ENCODE measurements around the gene ANKRD10.

Gene ANKRD10

DNA sequence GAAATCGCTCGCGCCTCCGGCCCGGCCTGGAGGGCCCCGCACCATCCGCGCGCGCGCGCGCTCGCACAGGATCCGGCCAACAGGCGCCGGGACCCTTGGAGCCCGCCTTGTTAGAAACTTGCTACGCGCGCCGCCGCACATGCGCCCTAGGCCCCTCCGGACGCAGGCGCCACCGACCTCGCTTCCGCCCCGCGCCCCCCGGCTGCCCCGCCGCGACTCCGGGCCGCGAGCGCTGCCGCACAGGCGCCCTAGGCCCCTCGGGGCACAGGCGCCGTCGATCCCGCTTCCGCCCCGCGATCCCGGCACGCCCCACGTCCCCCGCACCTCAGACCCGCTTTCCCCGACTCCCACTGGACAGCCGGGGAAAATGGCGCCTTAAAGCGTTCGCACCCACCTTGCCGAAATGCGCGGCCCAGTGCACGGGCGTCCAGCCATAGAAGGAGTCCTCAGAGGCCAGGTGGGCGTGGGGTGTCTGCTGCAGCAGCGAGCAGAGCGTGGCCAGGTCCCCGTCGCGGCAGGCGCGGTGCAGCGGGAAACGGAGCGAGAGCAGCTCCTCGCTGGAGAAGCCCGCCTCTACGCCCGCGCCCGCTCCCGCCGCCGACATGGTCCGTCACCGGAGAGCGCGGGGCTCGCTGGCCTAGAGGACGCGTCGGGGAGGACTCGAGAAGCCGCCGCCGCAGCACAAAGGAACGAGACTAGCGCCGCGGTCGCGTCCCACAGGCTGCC, 375 bp downstream of the ANKRD10 start:
- DNase-seq, result peak; percentile 79

DNA sequence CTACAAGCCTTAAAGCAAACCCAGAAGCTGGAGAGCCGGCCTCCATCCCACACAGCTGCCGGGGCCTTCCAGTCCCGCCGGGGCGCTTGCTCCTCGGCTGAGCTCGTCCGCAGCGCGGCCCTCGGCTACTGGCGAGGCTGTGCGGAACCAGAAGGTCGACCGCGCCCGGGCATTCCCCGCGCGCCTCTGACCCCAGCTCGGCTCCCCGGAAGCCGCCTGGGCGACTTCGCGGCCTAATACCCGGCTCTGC, 863 bp downstream of the ANKRD10 start:
- no peak for DNase-seq

DNA sequence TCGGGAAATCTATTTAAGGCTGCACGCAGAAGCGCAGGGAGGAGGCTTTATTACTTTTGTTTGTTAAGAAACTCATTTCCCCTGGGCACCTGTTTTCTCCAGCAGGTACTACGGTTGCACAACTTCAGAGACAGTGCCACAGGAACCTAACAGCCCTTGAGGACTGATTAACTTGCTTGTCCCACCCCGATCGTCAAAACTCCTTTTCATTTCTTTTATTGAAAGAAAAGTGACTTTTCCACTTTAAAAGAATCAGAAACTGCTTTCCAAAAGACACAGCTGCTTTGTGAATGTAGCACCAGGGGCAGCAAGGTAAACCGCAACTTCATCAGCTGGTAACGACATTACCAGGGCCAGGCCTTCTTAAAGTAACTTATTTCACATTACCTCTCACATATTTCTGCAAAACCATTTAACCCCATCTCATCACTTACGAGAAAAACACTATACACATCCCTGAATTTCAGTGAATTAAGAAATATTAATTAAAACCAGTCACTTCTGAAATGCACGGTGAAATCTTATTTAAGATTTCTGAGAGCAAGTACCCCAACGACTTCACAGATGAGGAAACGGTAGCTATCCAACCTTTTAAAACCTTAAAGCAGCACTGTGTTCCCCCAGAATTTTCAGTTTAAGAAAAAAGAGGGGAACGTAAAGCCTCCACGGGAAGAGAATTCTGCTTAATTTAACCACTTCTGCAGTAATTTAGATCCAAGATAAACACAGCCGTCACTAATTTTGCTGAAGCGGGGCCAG, 1.4 kb downstream of the ANKRD10 start:
- no peak for DNase-seq

DNA sequence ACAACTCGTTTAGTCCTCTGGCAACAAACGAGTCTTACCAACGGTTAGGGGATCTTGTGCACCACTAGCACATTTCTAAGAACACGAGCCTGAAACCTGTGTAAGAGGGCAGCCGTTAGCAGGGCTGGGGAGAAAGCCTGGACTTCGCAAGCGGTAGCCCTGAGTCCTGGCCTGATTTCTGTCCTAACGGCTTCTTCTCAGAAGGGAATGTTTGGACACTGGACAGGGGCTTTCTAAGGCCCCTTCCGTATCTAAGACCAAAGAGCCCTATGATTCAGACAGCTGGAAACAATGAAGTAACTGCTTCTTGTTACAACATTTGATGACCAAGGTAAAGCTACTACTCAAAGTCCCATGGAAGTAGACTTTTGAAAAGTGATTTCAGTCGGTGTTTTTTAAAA, 2.2 kb downstream of the ANKRD10 start:
- no peak for DNase-seq

DNA sequence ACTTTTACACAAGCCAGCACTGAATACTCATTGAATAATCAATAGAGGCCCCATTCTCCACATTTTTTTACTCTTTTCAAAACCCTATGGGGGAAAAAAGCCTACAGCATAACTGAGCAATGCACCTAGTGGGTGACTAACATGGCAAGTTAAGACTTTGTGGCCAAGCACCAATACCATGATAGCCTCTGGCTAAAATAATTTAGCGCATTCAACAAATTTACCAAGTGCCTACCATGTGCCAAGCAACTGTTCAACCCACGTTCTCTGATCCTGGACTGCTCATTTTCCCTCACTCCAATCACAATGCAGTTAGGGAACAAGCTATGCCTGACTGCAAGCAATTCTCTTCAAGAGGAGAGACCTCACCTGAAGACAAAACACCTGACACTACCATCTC, 3.0 kb downstream of the ANKRD10 start:
- no peak for DNase-seq

DNA sequence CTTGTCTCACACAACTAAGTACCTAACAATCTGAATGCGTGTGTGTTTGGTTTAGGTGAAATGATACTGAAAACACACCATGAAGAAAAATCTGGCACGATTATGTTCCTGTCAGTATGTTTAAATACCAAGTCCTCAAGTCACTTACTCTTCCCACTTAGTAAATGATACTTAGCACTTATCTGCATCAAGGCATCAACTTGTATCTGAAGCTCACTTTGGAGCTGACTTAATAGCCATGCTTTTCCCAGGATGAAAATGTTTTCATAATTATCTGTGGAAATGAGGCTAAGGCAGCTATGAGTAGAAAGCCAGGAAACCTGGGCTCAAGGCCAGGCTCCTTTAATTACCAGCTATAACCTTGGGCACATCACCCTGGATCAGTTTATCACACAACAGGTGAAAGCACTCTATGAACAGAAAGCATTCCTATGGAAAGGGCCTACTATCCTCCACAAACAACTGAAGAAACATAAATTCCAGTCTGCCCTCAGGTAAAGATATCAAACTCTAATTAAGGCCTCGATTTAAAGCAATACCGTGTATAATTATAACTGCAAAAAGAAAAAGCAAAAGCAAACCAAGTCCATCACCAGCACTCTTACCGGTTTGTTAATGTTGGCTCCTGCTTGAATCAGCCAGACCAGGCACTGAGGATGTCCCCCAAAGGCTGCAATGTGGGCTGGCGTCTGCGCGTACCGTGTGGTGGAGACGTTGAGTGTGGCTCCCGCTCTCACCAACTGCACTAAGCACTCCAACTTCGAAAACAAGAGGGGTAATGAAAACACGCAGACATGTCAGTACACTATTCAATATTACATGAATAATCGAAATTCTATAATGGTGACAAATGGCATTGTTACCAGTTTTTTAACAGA, 4.6 kb downstream of the ANKRD10 start:
- peak; percentile 38 for DNase-seq

DNA sequence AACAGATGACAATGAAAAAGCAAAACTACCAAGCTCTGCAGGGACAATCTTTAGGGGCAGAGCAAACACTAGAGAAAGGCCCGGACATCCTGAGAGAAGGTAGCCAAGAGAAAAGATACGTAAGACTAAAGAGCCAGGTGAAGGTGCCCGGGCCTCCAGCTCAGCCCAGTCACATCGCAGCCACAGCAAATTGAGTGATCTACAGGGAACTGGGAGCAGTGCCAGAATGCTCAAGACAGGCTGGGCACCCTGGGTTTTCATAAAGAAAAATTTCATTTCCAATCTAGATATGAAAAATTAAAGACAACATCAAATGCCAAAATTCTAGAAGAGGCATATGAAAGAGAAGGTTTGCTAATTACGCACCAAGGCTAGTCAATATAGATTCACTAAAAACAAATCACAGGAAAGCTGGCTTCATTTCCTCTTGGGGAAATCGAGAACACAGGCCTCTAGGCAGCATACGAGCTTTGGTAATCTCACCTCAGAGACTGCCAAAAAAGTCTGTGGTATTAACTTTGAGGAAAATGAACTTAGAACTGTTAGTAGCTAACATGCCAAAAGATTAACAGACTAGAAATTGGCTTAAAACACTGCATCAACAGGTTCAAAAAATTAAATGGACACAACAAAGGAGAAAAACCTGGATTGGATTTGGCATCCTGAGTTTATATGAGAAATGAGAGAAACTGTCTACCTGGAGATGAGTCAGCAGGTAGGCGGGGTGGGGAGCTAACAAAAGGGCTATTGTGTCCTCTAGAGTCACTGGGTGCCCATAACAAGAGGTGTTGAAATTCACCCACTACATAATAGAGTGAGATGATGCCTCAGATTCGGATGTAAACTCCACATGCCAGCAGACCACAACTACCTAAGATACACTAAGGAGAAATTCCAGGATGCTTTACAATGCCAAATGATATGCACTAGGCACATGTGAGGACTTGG, 6.6 kb downstream of the ANKRD10 start:
- DNase-seq, result peak; percentile 73

DNA sequence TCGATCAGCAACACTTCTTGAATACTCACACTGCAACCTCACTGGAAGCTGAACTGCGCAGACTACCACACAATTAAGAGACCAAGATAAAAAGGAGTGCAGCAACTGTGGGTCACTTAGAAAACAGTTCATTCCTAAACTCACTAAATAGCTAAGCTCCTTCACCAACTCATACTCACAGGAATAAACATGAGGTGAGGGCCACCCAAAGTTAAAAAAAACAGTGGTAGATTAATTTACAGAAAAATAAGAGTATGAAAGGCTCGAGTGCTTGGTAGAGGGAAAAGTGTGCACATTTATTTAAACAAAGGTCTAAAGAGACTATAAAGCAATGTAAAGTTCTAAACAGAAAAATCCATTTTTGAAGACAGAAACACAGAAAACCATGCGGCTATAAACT, 7.6 kb downstream of the ANKRD10 start:
- DNase-seq, result no peak

DNA sequence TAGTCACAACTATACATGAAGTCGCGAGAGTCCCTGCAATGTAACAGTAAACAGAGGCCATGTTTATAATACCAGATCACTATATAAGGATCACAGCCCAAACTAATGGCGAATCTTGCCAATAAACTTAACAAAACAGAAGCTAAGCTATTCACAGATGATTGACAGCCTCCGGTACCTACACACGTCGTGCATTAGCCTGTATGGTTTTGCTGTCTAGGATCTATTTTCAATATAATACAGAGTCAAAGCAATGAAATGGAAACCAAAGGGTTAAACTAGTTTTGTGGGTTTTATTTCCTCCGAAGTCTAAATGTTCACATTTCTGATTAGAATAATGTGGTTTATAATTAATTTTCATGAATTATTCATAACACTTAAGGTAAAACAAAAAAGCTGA, 10.1 kb downstream of the ANKRD10 start:
- no peak for DNase-seq

DNA sequence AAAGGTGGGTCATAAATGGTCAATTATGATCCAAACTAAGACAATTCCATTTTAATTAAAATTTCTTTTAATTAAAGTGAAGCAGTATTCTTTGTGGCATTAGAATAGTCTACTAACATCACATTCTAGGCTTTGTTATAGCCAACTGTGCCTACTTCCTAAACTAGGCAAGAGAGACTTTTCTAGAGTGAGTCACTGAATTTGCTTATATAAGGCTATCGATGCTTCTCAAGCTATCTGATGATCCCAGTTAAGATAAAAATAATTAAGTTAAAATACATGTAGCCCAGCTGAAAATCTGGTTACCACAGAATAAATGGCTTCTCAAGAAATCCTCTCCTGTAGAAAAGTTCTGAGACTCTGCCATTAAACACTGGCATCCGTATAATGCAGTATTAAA, 12.5 kb downstream of the ANKRD10 start:
- no peak for DNase-seq

DNA sequence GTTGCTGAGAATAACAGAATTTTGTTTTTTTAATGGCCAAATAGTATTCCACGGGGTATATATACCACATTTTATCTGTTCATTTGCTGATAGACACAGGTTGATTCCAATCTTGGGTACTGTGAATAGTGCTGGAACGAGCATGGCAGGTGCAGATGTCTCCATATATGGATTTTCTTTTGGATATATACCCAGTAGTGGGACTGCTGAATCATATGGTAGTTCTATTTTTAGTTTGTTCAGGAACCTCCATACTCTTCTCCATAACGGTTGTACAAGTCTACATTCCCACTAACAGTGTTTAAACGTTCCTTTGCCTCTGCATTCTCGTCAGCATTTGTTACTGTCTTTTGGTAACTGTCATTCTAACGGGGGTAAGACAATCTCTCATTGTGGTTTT, 17.3 kb downstream of the ANKRD10 start:
- no peak for DNase-seq

DNA sequence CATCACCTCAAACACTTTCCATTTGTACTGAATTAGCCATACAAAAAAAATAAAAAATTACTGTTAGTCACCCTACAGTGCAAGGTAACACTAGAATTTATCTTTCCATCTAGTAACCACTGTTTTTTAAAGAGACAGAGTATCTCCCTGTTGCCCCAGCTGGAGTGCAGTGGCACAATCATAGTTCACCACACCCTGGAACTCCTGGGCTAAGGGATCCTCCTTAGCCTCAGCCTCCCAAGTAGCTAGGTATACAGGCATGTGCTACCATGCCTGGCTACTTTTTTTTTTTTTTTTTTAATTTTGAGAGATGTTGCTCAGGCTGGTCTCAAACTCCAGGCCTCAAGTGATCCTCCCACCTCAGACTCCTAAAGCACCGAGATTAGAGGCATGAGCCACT, 17.9 kb downstream of the ANKRD10 start:
- no peak for DNase-seq

DNA sequence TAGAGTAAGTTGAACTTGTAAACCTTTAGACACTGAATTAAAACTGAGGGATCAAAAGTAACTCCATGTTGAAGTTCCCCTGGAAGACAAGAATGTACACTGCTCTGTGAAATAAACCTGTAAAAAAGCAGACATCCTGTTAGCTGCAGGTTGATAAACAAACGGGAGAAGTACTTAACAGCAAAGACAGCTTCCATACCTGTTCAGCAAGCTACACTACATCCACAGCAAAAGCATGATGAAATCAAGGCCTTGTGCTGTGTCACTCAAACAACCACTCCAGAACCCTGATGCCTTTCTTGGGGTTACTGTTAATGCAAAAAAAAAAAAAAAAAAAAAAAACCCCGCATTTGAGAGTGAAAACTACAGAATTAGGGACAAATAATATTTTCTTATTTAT, 20.8 kb downstream of the ANKRD10 start:
- DNase-seq, result no peak

DNA sequence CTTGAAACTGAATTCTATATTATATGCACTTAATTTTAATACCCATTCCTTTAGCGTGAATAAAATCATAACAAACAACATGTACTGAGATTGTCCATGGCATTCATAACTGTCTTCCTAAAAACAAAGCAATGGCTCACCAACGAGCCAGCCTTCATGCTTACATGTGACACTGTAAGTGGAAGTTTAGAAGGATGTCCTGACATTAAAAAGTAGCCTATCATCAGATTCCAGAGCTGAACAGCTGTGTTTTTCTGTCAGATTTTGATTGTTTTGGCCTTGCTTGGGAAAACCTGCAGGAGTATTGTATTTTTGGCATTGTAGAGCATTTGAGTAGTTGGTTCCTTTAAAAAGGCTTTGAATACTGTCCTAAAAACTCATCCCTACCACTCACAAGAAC, 21.3 kb downstream of the ANKRD10 start:
- no peak for DNase-seq

DNA sequence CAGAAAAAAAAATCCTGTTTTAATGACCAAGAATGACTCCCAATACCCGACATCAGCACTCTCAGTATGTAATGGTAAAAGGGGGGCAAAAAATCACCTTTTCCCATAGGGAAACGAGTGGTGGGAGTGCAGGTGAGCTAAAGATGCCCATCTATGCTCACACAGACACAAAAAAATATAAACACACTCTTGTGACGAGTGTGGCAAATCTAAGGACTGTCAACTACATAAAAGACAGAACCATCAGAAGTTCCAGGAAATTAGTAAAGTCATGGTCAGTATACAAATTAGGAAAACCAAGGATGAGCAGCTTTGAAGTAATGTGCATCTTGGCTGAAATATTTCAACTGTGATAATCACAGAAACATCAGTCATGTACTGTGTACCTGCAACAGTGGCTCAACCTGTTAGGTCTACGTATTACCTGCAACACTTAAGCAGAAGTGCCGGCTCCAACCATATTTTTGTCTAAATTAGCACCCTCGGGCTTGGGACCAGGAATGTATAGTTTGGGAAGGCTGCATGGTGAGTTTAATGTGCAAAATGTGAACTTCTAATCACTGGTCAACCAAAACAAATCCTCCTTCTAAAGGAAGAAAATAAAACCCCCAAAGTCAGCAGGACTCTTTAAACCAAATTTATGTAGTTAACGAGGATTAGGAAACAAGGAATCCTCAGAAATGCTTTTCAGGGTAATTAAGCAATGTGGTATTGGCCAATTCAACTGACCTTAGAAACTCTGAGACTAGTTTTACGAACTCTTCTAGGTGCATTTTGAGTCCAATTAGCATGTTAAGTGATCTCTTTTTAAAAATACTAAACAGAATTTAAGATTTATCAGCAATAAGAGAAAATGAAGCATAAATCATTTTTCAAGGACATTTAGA, 24.3 kb downstream of the ANKRD10 start:
- DNase-seq, result no peak

DNA sequence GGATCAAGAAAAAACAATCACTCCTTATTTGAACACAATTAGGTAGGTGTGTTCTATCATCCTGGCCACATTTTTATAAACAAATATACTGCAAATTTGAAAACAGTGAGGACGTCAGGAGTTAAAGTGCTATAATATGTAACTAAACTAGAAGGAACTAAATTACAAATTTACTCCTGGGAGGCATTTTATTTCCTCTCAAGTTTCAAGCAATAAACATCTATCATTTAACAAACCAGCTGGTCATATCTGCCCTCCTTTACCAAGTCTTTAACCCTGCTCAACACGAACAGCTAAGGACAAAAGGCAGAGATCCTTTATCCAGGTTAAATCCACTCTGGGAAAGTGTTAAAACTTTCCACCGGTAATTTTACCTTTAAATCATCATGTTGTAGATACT, 26.5 kb downstream of the ANKRD10 start:
- DNase-seq, result no peak

DNA sequence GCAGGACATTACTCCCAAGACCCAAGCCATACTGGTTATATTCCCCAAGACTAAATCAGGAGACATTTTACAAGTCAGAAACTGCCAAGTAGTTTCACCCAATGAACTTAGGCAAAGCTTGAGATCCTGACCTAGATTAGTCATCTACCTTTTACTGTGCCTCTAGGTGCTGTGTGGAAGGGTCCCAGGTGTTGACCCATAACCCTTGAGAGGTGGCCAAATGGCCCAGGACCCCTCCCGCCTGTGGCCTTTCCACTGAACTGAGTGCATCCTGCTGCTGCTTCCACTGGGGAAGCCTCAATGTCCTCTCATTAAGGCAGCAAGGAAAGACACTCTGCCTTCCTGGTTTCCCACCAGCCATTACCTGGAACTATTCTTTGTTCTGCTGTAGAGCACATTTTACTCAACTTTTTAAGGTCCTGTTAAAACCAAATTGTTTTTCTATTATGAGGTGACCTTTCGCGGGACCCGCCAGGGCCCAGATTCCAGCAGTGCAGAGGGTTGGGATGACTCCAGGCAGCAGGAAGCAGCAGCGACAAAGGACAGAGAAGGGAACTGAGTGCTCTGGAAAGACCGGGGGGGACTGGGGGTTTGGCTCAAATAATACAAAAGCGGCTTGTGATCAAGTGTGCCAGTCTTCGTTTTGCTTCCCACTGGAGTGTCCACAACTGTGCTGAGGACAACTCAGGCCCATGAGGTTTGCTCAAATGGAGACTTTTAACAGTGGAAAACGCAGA, 27.1 kb downstream of the ANKRD10 start:
- no peak for DNase-seq

DNA sequence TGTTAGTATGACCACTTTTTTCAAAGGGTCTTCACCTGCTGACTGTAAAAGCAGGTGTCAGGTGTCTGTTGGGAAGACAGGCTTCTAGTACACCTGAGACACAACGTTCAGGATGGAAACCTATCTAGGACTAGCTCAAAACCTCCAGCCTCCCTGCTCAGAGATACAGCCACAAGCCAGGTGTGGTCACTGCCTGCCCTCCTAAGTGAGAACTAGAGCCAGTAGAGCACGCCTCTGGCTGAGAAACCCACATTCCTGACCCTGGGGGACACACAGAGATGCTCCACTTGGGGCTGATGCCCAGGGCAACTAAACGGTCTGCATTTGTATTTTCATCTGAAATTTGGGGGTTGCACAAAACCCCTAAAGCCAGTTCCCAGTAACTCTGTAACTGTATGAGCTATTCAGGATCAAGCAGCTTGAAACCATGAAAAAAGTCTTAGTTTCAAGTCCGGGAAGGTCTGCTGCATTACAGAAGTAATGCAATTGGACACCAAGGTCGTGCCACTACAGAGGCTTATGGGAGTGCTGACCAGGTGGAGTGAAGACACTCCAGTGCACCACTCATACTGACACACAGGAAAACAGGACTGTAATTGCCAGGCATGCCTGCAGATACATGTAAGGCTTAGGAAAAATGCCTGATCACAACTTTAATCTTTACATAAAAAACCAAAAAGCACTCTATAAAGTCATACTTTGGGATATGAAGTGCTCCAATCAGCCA, 27.8 kb downstream of the ANKRD10 start:
- DNase-seq, result no peak

DNA sequence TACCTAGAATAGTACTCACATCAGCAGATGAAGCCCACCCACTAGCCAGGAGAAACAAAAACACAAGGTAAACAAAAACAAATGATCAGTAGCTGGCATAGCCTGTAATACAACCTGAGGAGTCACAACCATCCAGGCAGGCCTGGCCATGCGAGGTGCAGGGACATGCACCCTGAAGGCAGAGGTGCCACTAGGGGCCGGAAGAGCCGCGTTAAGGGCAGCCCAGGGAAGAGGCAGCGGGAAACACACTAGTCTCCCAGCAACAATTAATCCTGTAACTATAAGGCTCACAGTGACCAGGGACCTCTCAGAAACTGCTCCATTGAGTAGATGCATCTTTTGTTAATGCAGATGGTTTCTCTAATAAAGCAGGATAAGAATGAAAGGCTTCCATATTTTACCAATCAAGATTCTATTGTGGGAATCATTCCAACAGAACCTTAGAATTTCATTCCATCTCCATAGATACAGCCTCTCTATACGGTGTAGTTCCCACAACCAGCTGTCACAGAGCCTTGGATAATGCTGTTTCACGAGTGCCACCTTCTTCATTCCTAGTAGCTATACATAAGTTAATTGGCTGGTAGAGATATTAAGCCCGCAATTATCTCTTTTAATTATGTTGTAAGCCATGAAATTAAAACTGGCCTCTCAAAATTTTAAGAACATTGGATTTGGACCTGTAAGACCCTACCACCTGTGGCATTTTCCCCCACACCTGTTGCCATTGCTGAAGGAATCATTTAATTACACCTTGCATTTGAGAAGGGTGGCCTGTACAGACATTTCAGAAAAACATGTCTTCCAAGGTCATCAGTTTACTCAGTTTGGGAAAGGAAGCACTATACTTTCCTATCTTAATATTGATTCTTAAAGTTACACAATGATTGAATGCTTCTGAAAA, 28.7 kb downstream of the ANKRD10 start:
- no peak for DNase-seq

Data from NCI-H2029 (cell line).